ENCODE data around the gene SCAMP1. TPM values are rescaled to one million over a fixed set of nuclear protein-coding genes. Genes with fewer than 3 reads are reported as not detected.
A peak's percentile ranks its signal among the peaks of the same experiment; 100 is the strongest.

Gene SCAMP1
- total and polyA plus RNA-seq, 5 donors = 14.6 to 44.1 (median 40.1) TPM

DNA sequence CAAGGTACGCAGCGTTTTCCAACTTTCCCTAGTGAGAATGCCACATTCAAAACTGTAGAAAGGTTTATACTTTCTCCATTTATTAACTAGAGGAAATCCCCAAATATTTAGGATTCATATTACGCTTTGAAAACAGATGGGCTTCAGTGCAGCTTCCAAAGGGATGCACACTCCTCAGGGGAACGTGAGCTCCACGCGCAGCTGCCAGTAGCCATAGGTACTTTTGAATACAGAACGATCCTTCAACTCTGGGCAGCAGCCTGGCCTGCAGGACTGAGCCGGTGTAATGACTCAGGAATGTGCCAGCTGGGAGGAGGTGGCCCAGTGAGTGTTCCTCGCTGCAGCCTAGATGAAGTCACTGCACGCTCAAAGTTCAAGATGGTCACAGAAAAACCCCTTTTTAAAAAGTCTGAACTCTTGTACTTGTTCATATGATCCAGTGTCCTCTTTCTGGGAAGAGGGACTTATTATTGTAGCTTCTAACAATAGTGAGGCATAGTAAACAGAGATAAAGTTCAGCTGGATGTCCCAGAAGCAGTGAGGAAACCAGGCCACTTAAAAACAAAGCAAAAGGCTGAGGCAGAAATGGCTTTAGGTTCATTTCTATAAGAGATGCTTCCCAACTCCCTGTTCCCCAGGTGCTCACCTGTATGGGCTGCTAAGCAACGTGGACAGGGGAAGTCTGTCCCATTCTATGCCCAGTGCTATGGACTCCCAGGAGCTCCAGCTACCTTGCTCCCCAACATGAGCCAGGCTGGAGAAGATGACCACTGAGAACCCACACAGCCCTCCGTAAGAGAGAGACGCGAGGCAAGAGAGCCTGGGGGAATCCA, 158.2 kb downstream of the SCAMP1 start:
- Histone ChIP-seq H3K9me3 (ENCODE audit: control insufficient read depth, low read length) (no peaks in the 10 kb centered on the region), H3K27ac (ENCODE audit: low read length) (no peak overlapping the region), H3K27me3 (ENCODE audit: control insufficient read depth, insufficient read depth) (no peaks in the 10 kb centered on the region), H3K4me3 (ENCODE audit: low read length) (no peak overlapping the region), H3K4me1 (ENCODE audit: control insufficient read depth, insufficient read depth, low read length) (peaks cover 8% of the 10 kb centered on the region)
- ATAC-seq (peak; percentile 88 to 91), DNase-seq (peak; percentile 49 to 73 (median 56))
- intact Hi-C loops (cut with DNase I) = no loop called here
- 65% methylated on average over 14 of the region's 14 CpGs for WGBS

DNA sequence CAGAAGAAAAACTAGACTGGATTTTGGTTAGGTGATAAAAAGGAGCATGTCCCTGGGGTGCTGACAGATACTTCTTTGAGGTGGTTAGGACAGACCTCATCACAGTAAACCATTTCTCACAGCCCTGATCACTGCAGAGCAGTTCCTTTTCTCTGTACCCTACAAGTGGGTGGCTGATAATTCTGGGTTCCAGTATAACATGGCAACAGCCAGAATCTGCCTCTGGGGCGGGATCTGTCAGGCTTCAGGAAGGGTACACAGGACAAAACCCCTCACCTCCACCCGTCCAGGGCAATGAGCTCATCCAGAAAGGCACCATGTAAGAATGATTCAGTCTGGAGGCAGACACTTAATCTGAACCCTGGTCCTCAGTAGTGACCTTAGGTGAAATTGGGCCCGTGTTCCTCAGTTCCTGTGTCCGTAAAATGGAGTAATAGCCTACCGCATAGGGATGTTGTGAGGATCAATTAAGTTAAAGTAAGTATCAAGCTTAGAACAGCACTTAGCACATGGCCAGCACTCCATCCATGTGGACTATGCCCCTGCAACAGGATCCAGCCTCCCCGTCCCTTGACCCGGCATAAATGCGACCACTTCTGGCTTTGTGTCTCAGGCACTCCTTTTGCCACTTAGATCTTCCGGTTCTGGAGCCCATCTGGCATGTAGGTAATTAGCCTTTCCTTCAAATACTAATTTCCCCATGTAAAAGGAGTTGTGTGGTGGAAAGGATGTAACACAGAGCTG, 159.0 kb downstream of the SCAMP1 start:
- Histone ChIP-seq H3K27me3 (ENCODE audit: control insufficient read depth, insufficient read depth) (no peaks in the 10 kb centered on the region), H3K4me1 (ENCODE audit: control insufficient read depth, insufficient read depth, low read length) (peaks cover 12% of the 10 kb centered on the region), H3K9me3 (ENCODE audit: control insufficient read depth, low read length) (no peaks in the 10 kb centered on the region), H3K27ac (ENCODE audit: low read length) (no peak overlapping the region), H3K4me3 (ENCODE audit: low read length) (no peak overlapping the region)
- intact Hi-C loops (cut with DNase I) = no loop called here
- no peak for ATAC-seq
- no peak for DNase-seq
- 93% methylated on average over 9 of the region's 9 CpGs for WGBS

GRCh38 chr5:78521455-78521854, 161.0 kb downstream of the SCAMP1 start:
- Histone ChIP-seq H3K4me3 (ENCODE audit: low read length) (no peak overlapping the region), H3K4me1 (ENCODE audit: control insufficient read depth, insufficient read depth, low read length) (peaks cover 16% of the 10 kb centered on the region)

GRCh38 chr5:78522476-78523260, 162.3 kb downstream of the SCAMP1 start:
- Histone ChIP-seq H3K4me3 (ENCODE audit: low read length) (no peak overlapping the region), H3K9me3 (ENCODE audit: control insufficient read depth, low read length) (no peaks in the 10 kb centered on the region), H3K27ac (ENCODE audit: low read length) (no peak overlapping the region), H3K27me3 (ENCODE audit: control insufficient read depth, insufficient read depth) (no peaks in the 10 kb centered on the region), H3K4me1 (ENCODE audit: control insufficient read depth, insufficient read depth, low read length) (peaks cover 20% of the 10 kb centered on the region)
- WGBS = 59% methylated on average over 9 of the region's 9 CpGs
- intact Hi-C loops (cut with DNase I) = loop anchor here in 2 of 4 donors (10.0 kb wide), 1 partner anchor 48 kb away; no protein-coding TSS in a partner anchor
- DNase-seq = no peak
- ATAC-seq = no peak

More at GRCh38 chr5:78521455-78521854, 161.0 kb downstream of the SCAMP1 start:
- no peak overlapping the region for H3K27ac ChIP-seq (ENCODE audit: low read length)
- DNase-seq (no peak), ATAC-seq (no peak)
- WGBS = 65% methylated on average over 2 of the region's 2 CpGs
- H3K27me3 ChIP-seq (ENCODE audit: control insufficient read depth, insufficient read depth) = no peaks in the 10 kb centered on the region
- intact Hi-C loops (cut with DNase I) = loop anchor here in 2 of 4 donors (10.0 kb wide), 1 partner anchor 47 kb away; no protein-coding TSS in a partner anchor
- H3K9me3 ChIP-seq (ENCODE audit: control insufficient read depth, low read length) = no peaks in the 10 kb centered on the region

DNA sequence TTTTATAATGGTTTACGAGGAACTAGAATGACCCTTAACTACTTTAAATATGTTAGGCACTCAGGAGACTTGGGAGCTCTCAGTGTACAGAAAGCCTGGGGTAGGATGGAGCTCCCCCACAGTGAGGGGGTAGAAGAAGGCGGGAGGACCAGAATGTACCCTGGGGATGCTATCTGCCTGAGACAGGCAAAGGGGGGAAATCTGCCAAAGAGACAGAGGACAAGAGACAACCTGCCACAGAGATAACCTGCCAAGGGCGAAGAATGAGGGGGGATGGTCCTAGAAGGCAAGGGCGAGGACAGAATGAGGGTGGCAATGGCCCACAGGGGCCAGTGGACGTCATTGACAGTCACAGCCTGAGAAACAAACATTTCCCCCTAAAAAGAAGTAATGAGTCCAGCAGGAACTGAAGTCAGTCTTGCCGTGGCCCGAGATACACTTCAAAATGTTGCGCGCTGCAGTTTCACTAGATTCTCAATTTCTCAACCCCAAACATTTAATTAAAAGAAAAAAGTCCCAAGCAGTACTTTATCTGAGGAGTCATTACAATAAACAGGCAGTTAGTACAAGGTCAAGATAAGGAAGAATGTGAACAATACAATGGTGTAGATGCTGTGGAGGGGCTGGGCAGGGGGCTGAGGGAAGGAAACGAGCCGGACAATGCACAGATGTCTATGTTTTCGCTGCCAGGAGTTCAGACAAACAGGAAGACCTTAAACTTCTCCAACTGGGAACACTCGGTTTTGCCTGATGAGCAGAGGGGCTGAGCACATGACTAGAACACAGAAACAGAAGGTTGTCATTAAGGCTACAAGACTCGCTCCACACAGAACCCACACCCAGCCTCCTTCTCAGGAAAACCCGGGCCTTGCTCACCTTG, 163.1 kb downstream of the SCAMP1 start:
- peaks cover 18% of the 10 kb centered on the region for H3K4me1 ChIP-seq (ENCODE audit: control insufficient read depth, insufficient read depth, low read length)
- H3K27ac ChIP-seq (ENCODE audit: low read length) = peak overlapping the region; percentile 91
- ATAC-seq (peak in 1 of 2 donors; percentile 5), DNase-seq (no peak)
- H3K27me3 ChIP-seq (ENCODE audit: control insufficient read depth, insufficient read depth) = no peaks in the 10 kb centered on the region
- H3K4me3 ChIP-seq (ENCODE audit: low read length) = no peak overlapping the region
- intact Hi-C loops (cut with DNase I) = loop anchor here in 2 of 4 donors (10.0 kb wide), 1 partner anchor 49 kb away; no protein-coding TSS in a partner anchor
- WGBS = 50% methylated on average over 15 of the region's 15 CpGs
- H3K9me3 ChIP-seq (ENCODE audit: control insufficient read depth, low read length) = no peaks in the 10 kb centered on the region

DNA sequence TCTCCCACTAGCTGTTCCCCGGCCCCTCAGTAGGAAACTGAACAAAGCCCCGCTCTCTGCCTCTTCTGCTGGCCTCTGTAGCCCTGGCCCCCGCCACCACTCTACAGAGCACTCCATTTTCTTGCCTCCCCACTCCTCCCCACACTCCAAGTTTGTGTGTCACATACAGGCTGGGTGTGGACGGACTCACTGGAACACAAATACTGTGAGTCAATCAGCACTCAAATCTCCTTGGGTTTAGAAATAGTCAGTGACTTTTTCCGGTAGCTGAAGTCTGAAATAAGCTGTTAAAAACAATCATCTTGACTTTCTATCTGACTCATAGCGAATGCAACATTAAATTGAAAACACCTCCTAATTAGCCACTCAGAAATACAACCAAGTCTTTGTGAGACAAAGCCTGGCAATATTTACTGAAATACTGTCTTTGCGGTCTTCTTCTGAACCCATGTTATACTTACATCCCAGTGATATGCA, 165.7 kb downstream of the SCAMP1 start:
- 82% methylated on average over 7 of the region's 7 CpGs for WGBS
- intact Hi-C loops (cut with DNase I) = loop anchor here in 2 of 4 donors (10.0 kb wide), 1 partner anchor 51 kb away; no protein-coding TSS in a partner anchor
- H3K27ac ChIP-seq (ENCODE audit: low read length) = peak overlapping the region; percentile 43
- H3K9me3 ChIP-seq (ENCODE audit: control insufficient read depth, low read length) = no peaks in the 10 kb centered on the region
- ATAC-seq (peak; percentile 22 to 74), DNase-seq (peak in 2 of 3 donors; percentile 49 to 60)
- no peak overlapping the region for H3K4me3 ChIP-seq (ENCODE audit: low read length)
- H3K27me3 ChIP-seq (ENCODE audit: control insufficient read depth, insufficient read depth) = no peaks in the 10 kb centered on the region
- peaks cover 18% of the 10 kb centered on the region for H3K4me1 ChIP-seq (ENCODE audit: control insufficient read depth, insufficient read depth, low read length)

GRCh38 chr5:78527054-78527859, 166.8 kb downstream of the SCAMP1 start:
- no peaks in the 10 kb centered on the region for H3K9me3 ChIP-seq (ENCODE audit: control insufficient read depth, low read length)
- peak; percentile 94 to 95 for ATAC-seq
- H3K27ac ChIP-seq (ENCODE audit: low read length) = peak overlapping the region; percentile 82
- H3K4me3 ChIP-seq (ENCODE audit: low read length) = no peak overlapping the region
- DNase-seq = peak; percentile 77 to 85 (median 80)
- H3K27me3 ChIP-seq (ENCODE audit: control insufficient read depth, insufficient read depth) = no peaks in the 10 kb centered on the region
- WGBS = 23% methylated on average over 9 of the region's 9 CpGs
- intact Hi-C loops (cut with DNase I) = loop anchor here in 2 of 4 donors (10.0 kb wide), 1 partner anchor 52 kb away; no protein-coding TSS in a partner anchor
- H3K4me1 ChIP-seq (ENCODE audit: control insufficient read depth, insufficient read depth, low read length) = peaks cover 18% of the 10 kb centered on the region

DNA sequence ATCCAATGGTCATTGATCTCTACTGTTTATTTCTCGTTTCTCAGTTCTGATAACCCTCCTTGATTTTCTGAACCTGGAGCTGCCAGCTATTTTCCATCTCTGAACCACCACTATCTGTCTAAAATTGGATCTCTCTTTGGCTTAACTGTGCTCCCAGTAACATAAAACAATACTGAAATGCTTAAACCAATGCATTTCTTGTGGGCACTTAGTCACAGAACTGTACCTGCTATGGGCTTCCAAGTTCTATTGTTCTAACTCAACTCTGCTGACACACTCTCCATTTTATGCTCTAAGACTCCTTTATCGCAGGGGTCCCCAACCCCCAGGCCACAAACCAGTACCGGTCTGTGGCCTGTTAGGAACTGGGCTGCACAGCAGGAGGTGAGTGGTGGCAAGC, 167.5 kb downstream of the SCAMP1 start:
- no peak for DNase-seq
- Histone ChIP-seq H3K27ac (ENCODE audit: low read length) (peak overlapping the region; percentile 21), H3K4me3 (ENCODE audit: low read length) (no peak overlapping the region), H3K27me3 (ENCODE audit: control insufficient read depth, insufficient read depth) (no peaks in the 10 kb centered on the region), H3K9me3 (ENCODE audit: control insufficient read depth, low read length) (no peaks in the 10 kb centered on the region), H3K4me1 (ENCODE audit: control insufficient read depth, insufficient read depth, low read length) (peaks cover 18% of the 10 kb centered on the region)
- intact Hi-C loops (cut with DNase I) = loop anchor here in 2 of 4 donors (10.0 kb wide), 1 partner anchor 53 kb away; no protein-coding TSS in a partner anchor
- 77% methylated on average over 3 of the region's 3 CpGs for WGBS
- ATAC-seq = no peak

Data from right cardiac atrium (tissue), 5 donors.